Measurements from ENCODE around the gene TMEM233.

The TMEM233 gene

GRCh38 chr12:119594772-119595445, 1.3 kb downstream of the TMEM233 start:
- ATAC-seq: peak; percentile 63

GRCh38 chr12:119598159-119598558, 4.6 kb downstream of the TMEM233 start:
- no peak for TF ChIP-seq TSHZ2 (CRISPR knock-in tag; IDR thresholded peaks at IDR 0.05)
- TF ChIP-seq RARB (CRISPR knock-in tag; IDR thresholded peaks at IDR 0.05): no peak
- TF ChIP-seq TCF4 (CRISPR knock-in tag; IDR thresholded peaks at IDR 0.05; ENCODE audit: borderline replicate concordance): no peak
- TF ChIP-seq ZFP30 (CRISPR knock-in tag; IDR thresholded peaks at IDR 0.05): no peak
- no peak for TF ChIP-seq ZFP3 (CRISPR knock-in tag; IDR thresholded peaks at IDR 0.05)
- no peak for TF ChIP-seq OSR1 (CRISPR knock-in tag; IDR thresholded peaks at IDR 0.05)
- no peak for TF ChIP-seq ZNF70 (CRISPR knock-in tag; IDR thresholded peaks at IDR 0.05)
- no peak for TF ChIP-seq ZNF565 (CRISPR knock-in tag; conservative IDR thresholded peaks at IDR 0.05; ENCODE audit: low read depth)
- no peak for TF ChIP-seq POU6F1 (CRISPR knock-in tag; IDR thresholded peaks at IDR 0.05; ENCODE audit: borderline replicate concordance, low read depth)
- no peak for TF ChIP-seq TOX (CRISPR knock-in tag; IDR thresholded peaks at IDR 0.05; ENCODE audit: borderline replicate concordance)
- no peak for ATAC-seq

More at GRCh38 chr12:119594772-119595445, 1.3 kb downstream of the TMEM233 start:
- no peak for TF ChIP-seq CREB5 (CRISPR knock-in tag; IDR thresholded peaks at IDR 0.05; ENCODE audit: low read depth)
- TF ChIP-seq CSRNP3 (CRISPR knock-in tag; IDR thresholded peaks at IDR 0.05): no peak
- TF ChIP-seq TSHZ2 (CRISPR knock-in tag; IDR thresholded peaks at IDR 0.05): no peak
- TF ChIP-seq PPARA (CRISPR knock-in tag; IDR thresholded peaks at IDR 0.05; ENCODE audit: borderline replicate concordance): no peak
- TF ChIP-seq RARB (CRISPR knock-in tag; IDR thresholded peaks at IDR 0.05): no peak
- TF ChIP-seq ZNF8 (CRISPR knock-in tag; IDR thresholded peaks at IDR 0.05): no peak
- TF ChIP-seq BACH2 (CRISPR knock-in tag; IDR thresholded peaks at IDR 0.05; ENCODE audit: borderline replicate concordance): no peak
- no peak for TF ChIP-seq ZNF565 (CRISPR knock-in tag; conservative IDR thresholded peaks at IDR 0.05; ENCODE audit: low read depth)
- no peak for TF ChIP-seq ARNTL (CRISPR knock-in tag; IDR thresholded peaks at IDR 0.05; ENCODE audit: borderline replicate concordance, low read depth)
- no peak for TF ChIP-seq SNAI2 (CRISPR knock-in tag; IDR thresholded peaks at IDR 0.05)
- no peak for TF ChIP-seq ISL1 (CRISPR knock-in tag; IDR thresholded peaks at IDR 0.05)
- no peak for TF ChIP-seq ZFP3 (CRISPR knock-in tag; IDR thresholded peaks at IDR 0.05)
